ENCODE data around the gene FNDC5.

FNDC5 gene

GRCh38 chr1:32867151-32867550 lies 3.6 kb downstream of the FNDC5 start:
- Histone ChIP-seq H3K27me3 (ENCODE audit: control insufficient read depth in 3 of 3, insufficient read depth in 3 of 3, low read depth in 1 of 3, low read length in 3 of 3) (peaks cover 0 to 10% (median 8%) of the 10 kb centered on the region in 3 experiments), H4K8ac (ENCODE audit: low read depth, low read length) (no peak overlapping the region), H3K9ac (ENCODE audit: low read depth, low read length, poor library complexity) (no peak overlapping the region), H3K4me1 (ENCODE audit: control insufficient read depth in 2 of 2, insufficient read depth in 1 of 2, low read depth in 1 of 2, low read length in 2 of 2) (peaks cover 14% of the 10 kb centered on the region in 2 donors), H4K91ac (ENCODE audit: low read depth, low read length, poor library complexity) (no peak overlapping the region), H3K4ac (ENCODE audit: low read length) (no peak overlapping the region), H3K14ac (ENCODE audit: low read length) (no peak overlapping the region), H3K36me3 (replicated peaks in 1 of 2; ENCODE audit: control insufficient read depth in 2 of 2, insufficient read depth in 2 of 2, low read length in 2 of 2) (peaks cover 3 to 15% of the 10 kb centered on the region in 2 donors), H2BK5ac (ENCODE audit: low read length) (no peak overlapping the region), H3K23ac (ENCODE audit: low read depth, low read length, poor library complexity) (no peak overlapping the region), H2AK5ac (ENCODE audit: low read depth, low read length) (no peak overlapping the region), H3K4me3 (ENCODE audit: low read length in 2 of 2) (no peak overlapping the region), H3K79me1 (ENCODE audit: low read depth, low read length) (no peaks in the 10 kb centered on the region), H2BK15ac (ENCODE audit: low read length) (no peak overlapping the region), H2BK12ac (ENCODE audit: low read length) (no peak overlapping the region), H2AFZ (ENCODE audit: low read length) (no peak overlapping the region), H2BK120ac (ENCODE audit: low read depth, low read length) (no peak overlapping the region), H3K27ac (replicated peaks; ENCODE audit: low read length) (no peak overlapping the region), H3K4me2 (ENCODE audit: insufficient read depth, low read length, poor library complexity, severe bottlenecking) (no peak overlapping the region), H3K18ac (ENCODE audit: low read length) (no peak overlapping the region), H3K9me3 (replicated peaks in 1 of 2; ENCODE audit: control insufficient read depth in 2 of 2, insufficient read depth in 1 of 2, low read depth in 1 of 2, low read length in 2 of 2) (no peaks in the 10 kb centered on the region)
- no CpG with 5 or more reads among the region's 5 CpGs for WGBS, 2 donors (ENCODE audit: extremely low coverage in 2 of 2, insufficient read length in 2 of 2, insufficient replicate concordance in 1 of 2)
- no peak for DNase-seq (ENCODE audit: low spot score)

GRCh38 chr1:32865639-32866405 lies 4.9 kb downstream of the FNDC5 start:
- Histone ChIP-seq H2BK120ac (ENCODE audit: low read depth, low read length) (no peak overlapping the region), H3K4me3 (ENCODE audit: low read length in 2 of 2) (no peak overlapping the region), H3K4me1 (ENCODE audit: control insufficient read depth in 2 of 2, insufficient read depth in 1 of 2, low read depth in 1 of 2, low read length in 2 of 2) (peaks cover 3 to 4% of the 10 kb centered on the region in 2 donors), H3K9ac (ENCODE audit: low read depth, low read length, poor library complexity) (no peak overlapping the region), H3K23ac (ENCODE audit: low read depth, low read length, poor library complexity) (no peak overlapping the region), H3K14ac (ENCODE audit: low read length) (no peak overlapping the region), H4K91ac (ENCODE audit: low read depth, low read length, poor library complexity) (no peak overlapping the region), H3K18ac (ENCODE audit: low read length) (no peak overlapping the region), H3K79me1 (ENCODE audit: low read depth, low read length) (no peaks in the 10 kb centered on the region), H3K9me3 (replicated peaks in 1 of 2; ENCODE audit: control insufficient read depth in 2 of 2, insufficient read depth in 1 of 2, low read depth in 1 of 2, low read length in 2 of 2) (no peaks in the 10 kb centered on the region), H3K4ac (ENCODE audit: low read length) (no peak overlapping the region), H2BK5ac (ENCODE audit: low read length) (no peak overlapping the region), H2AFZ (ENCODE audit: low read length) (no peak overlapping the region), H3K27ac (replicated peaks; ENCODE audit: low read length) (no peak overlapping the region), H2BK12ac (ENCODE audit: low read length) (no peak overlapping the region), H3K36me3 (replicated peaks in 1 of 2; ENCODE audit: control insufficient read depth in 2 of 2, insufficient read depth in 2 of 2, low read length in 2 of 2) (peaks cover 3 to 29% of the 10 kb centered on the region in 2 donors), H3K27me3 (ENCODE audit: control insufficient read depth in 3 of 3, insufficient read depth in 3 of 3, low read depth in 1 of 3, low read length in 3 of 3) (peaks cover 0 to 8% (median 0%) of the 10 kb centered on the region in 3 experiments), H2BK15ac (ENCODE audit: low read length) (no peak overlapping the region), H4K8ac (ENCODE audit: low read depth, low read length) (no peak overlapping the region), H3K4me2 (ENCODE audit: insufficient read depth, low read length, poor library complexity, severe bottlenecking) (no peak overlapping the region), H2AK5ac (ENCODE audit: low read depth, low read length) (no peak overlapping the region)
- no peak for DNase-seq (ENCODE audit: low spot score)
- no CpG with 5 or more reads among the region's 3 CpGs for WGBS, 2 donors (ENCODE audit: extremely low coverage in 2 of 2, insufficient read length in 2 of 2, insufficient replicate concordance in 1 of 2)

GRCh38 chr1:32864375-32865019 lies 6.2 kb downstream of the FNDC5 start:
- H3K27ac ChIP-seq (replicated peaks; ENCODE audit: low read length), result no peak overlapping the region

GRCh38 chr1:32863881-32864245 lies 6.8 kb downstream of the FNDC5 start:
- Histone ChIP-seq H3K9ac (ENCODE audit: low read depth, low read length, poor library complexity) (no peak overlapping the region), H3K9me3 (replicated peaks in 1 of 2; ENCODE audit: control insufficient read depth in 2 of 2, insufficient read depth in 1 of 2, low read depth in 1 of 2, low read length in 2 of 2) (no peaks in the 10 kb centered on the region), H3K4ac (ENCODE audit: low read length) (no peak overlapping the region), H3K36me3 (replicated peaks in 1 of 2; ENCODE audit: control insufficient read depth in 2 of 2, insufficient read depth in 2 of 2, low read length in 2 of 2) (peaks cover 3 to 44% of the 10 kb centered on the region in 2 donors), H3K79me1 (ENCODE audit: low read depth, low read length) (no peaks in the 10 kb centered on the region), H3K14ac (ENCODE audit: low read length) (no peak overlapping the region), H2BK12ac (ENCODE audit: low read length) (no peak overlapping the region), H2BK5ac (ENCODE audit: low read length) (no peak overlapping the region), H3K4me2 (ENCODE audit: insufficient read depth, low read length, poor library complexity, severe bottlenecking) (no peak overlapping the region), H4K8ac (ENCODE audit: low read depth, low read length) (no peak overlapping the region), H2BK15ac (ENCODE audit: low read length) (no peak overlapping the region), H3K4me3 (ENCODE audit: low read length in 2 of 2) (no peak overlapping the region), H2AFZ (ENCODE audit: low read length) (no peak overlapping the region), H2AK5ac (ENCODE audit: low read depth, low read length) (no peak overlapping the region), H4K91ac (ENCODE audit: low read depth, low read length, poor library complexity) (no peak overlapping the region), H3K18ac (ENCODE audit: low read length) (no peak overlapping the region), H3K27me3 (ENCODE audit: control insufficient read depth in 3 of 3, insufficient read depth in 3 of 3, low read depth in 1 of 3, low read length in 3 of 3) (peaks cover 0 to 2% (median 0%) of the 10 kb centered on the region in 3 experiments), H3K27ac (replicated peaks; ENCODE audit: low read length) (no peak overlapping the region), H3K4me1 (ENCODE audit: control insufficient read depth in 2 of 2, insufficient read depth in 1 of 2, low read depth in 1 of 2, low read length in 2 of 2) (no peaks in the 10 kb centered on the region), H2BK120ac (ENCODE audit: low read depth, low read length) (no peak overlapping the region), H3K23ac (ENCODE audit: low read depth, low read length, poor library complexity) (no peak overlapping the region)
- DNase-seq (ENCODE audit: low spot score), result no peak
- no CpG with 5 or more reads among the region's 1 CpG for WGBS, 2 donors (ENCODE audit: extremely low coverage in 2 of 2, insufficient read length in 2 of 2, insufficient replicate concordance in 1 of 2)

More at GRCh38 chr1:32864375-32865019, 6.2 kb downstream of the FNDC5 start:
- Histone ChIP-seq H3K36me3 (replicated peaks in 1 of 2; ENCODE audit: control insufficient read depth in 2 of 2, insufficient read depth in 2 of 2, low read length in 2 of 2) (peaks cover 3 to 38% of the 10 kb centered on the region in 2 donors), H3K4me1 (ENCODE audit: control insufficient read depth in 2 of 2, insufficient read depth in 1 of 2, low read depth in 1 of 2, low read length in 2 of 2) (no peaks in the 10 kb centered on the region), H4K8ac (ENCODE audit: low read depth, low read length) (no peak overlapping the region), H3K4me2 (ENCODE audit: insufficient read depth, low read length, poor library complexity, severe bottlenecking) (no peak overlapping the region), H2BK120ac (ENCODE audit: low read depth, low read length) (no peak overlapping the region), H3K9me3 (replicated peaks in 1 of 2; ENCODE audit: control insufficient read depth in 2 of 2, insufficient read depth in 1 of 2, low read depth in 1 of 2, low read length in 2 of 2) (no peaks in the 10 kb centered on the region), H3K79me1 (ENCODE audit: low read depth, low read length) (no peaks in the 10 kb centered on the region), H3K9ac (ENCODE audit: low read depth, low read length, poor library complexity) (no peak overlapping the region), H2BK5ac (ENCODE audit: low read length) (no peak overlapping the region), H2AK5ac (ENCODE audit: low read depth, low read length) (no peak overlapping the region), H3K14ac (ENCODE audit: low read length) (no peak overlapping the region), H3K4ac (ENCODE audit: low read length) (no peak overlapping the region), H2BK15ac (ENCODE audit: low read length) (no peak overlapping the region), H2BK12ac (ENCODE audit: low read length) (no peak overlapping the region), H3K4me3 (ENCODE audit: low read length in 2 of 2) (no peak overlapping the region), H3K18ac (ENCODE audit: low read length) (peak overlapping the region; percentile 21), H3K27me3 (ENCODE audit: control insufficient read depth in 3 of 3, insufficient read depth in 3 of 3, low read depth in 1 of 3, low read length in 3 of 3) (peaks cover 0 to 2% (median 0%) of the 10 kb centered on the region in 3 experiments), H3K23ac (ENCODE audit: low read depth, low read length, poor library complexity) (peak overlapping the region; percentile 33), H4K91ac (ENCODE audit: low read depth, low read length, poor library complexity) (no peak overlapping the region), H2AFZ (ENCODE audit: low read length) (no peak overlapping the region)
- WGBS, 2 donors (ENCODE audit: extremely low coverage in 2 of 2, insufficient read length in 2 of 2, insufficient replicate concordance in 1 of 2), result no CpG with 5 or more reads among the region's 8 CpGs
- no peak for DNase-seq (ENCODE audit: low spot score)

All from neuronal stem cell (in vitro differentiated cells).